DOHH2 (cell line): ENCODE measurements around the gene CFAP73.

Experiments used
- CTCF ChIP-seq: fragments of 200-600 bp; sonication (generic); IDR thresholded peaks from one replicate; pipeline ENCODE4 v1.5.1; 2014; ENCODE audit warnings: antibody characterized with exemption, mild to moderate bottlenecking, low read depth, low read length; ENCODE audit not compliant: poor library complexity, severe bottlenecking
- EZH2phosphoT487 ChIP-seq: fragments of 200-600 bp; sonication (generic); IDR thresholded peaks from 2 replicates; pipeline ENCODE4 v1.6.1; 2017; ENCODE audit warnings: borderline replicate concordance, mild to moderate bottlenecking, antibody characterized with exemption, low read length, moderate library complexity, mixed read lengths

GRCh38 chr12:113109872-113110599, 39.5 kb upstream of the CFAP73 start:
- no peak for TF ChIP-seq CTCF
- no peak for TF ChIP-seq EZH2phosphoT487
